Measurements from ENCODE around the gene CELF2.

CELF2 gene

GRCh38 chr10:11307004-11307403 is 289.3 kb downstream of the CELF2 start:
- POLR2A ChIA-PET: no interaction called here
- no peak for TF ChIP-seq CTCF (IDR thresholded peaks at IDR 0.05; ENCODE audit: control extremely low read depth, extremely low read depth, low read depth, missing control alignments)
- CTCF ChIA-PET: no interaction called here
- no peak for DNase-seq (ENCODE audit: extremely low spot score)

DNA sequence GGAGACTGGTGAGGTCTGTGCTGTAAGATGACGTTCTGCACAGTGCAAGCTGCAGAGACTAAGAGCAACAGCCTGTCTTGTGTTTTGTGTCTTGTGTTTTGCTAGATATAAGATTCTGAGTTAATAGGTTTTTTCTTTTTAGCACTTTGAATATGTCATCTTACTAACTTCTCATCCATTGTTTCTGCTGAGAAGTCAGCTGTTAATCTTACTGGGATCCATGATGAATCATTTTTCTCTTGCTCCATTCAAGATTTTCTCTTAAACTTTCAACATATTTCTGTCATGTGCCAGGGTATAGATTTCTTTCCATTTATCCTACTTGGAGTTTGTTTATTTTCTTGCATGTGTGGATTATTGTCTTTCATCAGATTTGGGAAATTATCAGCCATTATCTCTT is 290.3 kb downstream of the CELF2 start:
- CTCF ChIA-PET: no interaction called here
- no peak for DNase-seq (ENCODE audit: extremely low spot score)
- TF ChIP-seq CTCF (IDR thresholded peaks at IDR 0.05; ENCODE audit: control extremely low read depth, extremely low read depth, low read depth, missing control alignments): no peak
- POLR2A ChIA-PET: no interaction called here

GRCh38 chr10:11311027-11311426 is 293.4 kb downstream of the CELF2 start:
- DNase-seq (ENCODE audit: extremely low spot score): no peak
- CTCF ChIA-PET: interaction anchor here (1.1 to 2.1 kb wide), 3 partner anchors 9 to 18 kb away, joined by 3 to 7 read pairs (median 5); no protein-coding TSS in a partner anchor
- no peak for TF ChIP-seq CTCF (IDR thresholded peaks at IDR 0.05; ENCODE audit: control extremely low read depth, extremely low read depth, low read depth, missing control alignments)
- POLR2A ChIA-PET: no interaction called here

- DNase-seq (ENCODE audit: extremely low spot score): no peak
- no peak for TF ChIP-seq CTCF (IDR thresholded peaks at IDR 0.05; ENCODE audit: control extremely low read depth, extremely low read depth, low read depth, missing control alignments)
- CTCF ChIA-PET: no interaction called here
- POLR2A ChIA-PET: interaction anchor here (0.7 kb wide), 1 partner anchor 79 kb away, joined by 5 read pairs; no protein-coding TSS in a partner anchor
These were observed 295.8 kb downstream of the CELF2 start for GRCh38 chr10:11313463-11313862.

- POLR2A ChIA-PET: no interaction called here
- DNase-seq (ENCODE audit: extremely low spot score): no peak
- CTCF ChIA-PET: interaction anchor here (0.8 to 1.4 kb wide), 2 partner anchors 9 to 10 kb away, joined by 3 read pairs; no protein-coding TSS in a partner anchor
- no peak for TF ChIP-seq CTCF (IDR thresholded peaks at IDR 0.05; ENCODE audit: control extremely low read depth, extremely low read depth, low read depth, missing control alignments)
These were observed 300.4 kb downstream of the CELF2 start for GRCh38 chr10:11317936-11318670.

- no peak for TF ChIP-seq CTCF (IDR thresholded peaks at IDR 0.05; ENCODE audit: control extremely low read depth, extremely low read depth, low read depth, missing control alignments)
- POLR2A ChIA-PET: no interaction called here
- no peak for DNase-seq (ENCODE audit: extremely low spot score)
- CTCF ChIA-PET: interaction anchor here (0.8 to 1.4 kb wide), 2 partner anchors 10 to 16 kb away, joined by 3 to 4 read pairs; no protein-coding TSS in a partner anchor
These were observed 301.3 kb downstream of the CELF2 start for GRCh38 chr10:11318826-11319598.

All from GM10248 (cell line).